KOPT-K1 (cell line): ENCODE measurements around the gene TGFB1I1.

Experiments used
- H3K27ac ChIP-seq: fragments of 200-600 bp; sonication (generic); 2 replicates; pipeline ENCODE4 v1.5.1; 2016; ENCODE audit warnings: antibody characterized with exemption, mild to moderate bottlenecking, low read depth, low read length; ENCODE audit not compliant: poor library complexity, severe bottlenecking
- H3K36me3 ChIP-seq: fragments of 200-600 bp; sonication (generic); 2 replicates; pipeline ENCODE4 v1.5.1; 2017; ENCODE audit warnings: antibody characterized with exemption, mild to moderate bottlenecking, low read length, moderate library complexity; ENCODE audit not compliant: insufficient read depth
- H3K9me3 ChIP-seq: fragments of 200-600 bp; sonication (generic); 2 replicates; pipeline ENCODE4 v1.5.1; 2017; ENCODE audit warnings: antibody characterized with exemption, low read length, mild to moderate bottlenecking; ENCODE audit not compliant: insufficient read depth, poor library complexity, severe bottlenecking

Gene TGFB1I1

GRCh38 chr16:31486045-31486444, 14.1 kb downstream of the TGFB1I1 start:
- Histone ChIP-seq H3K9me3 (no peaks in the 10 kb centered on the region), H3K27ac (no peak overlapping the region), H3K36me3 (peaks cover 12% of the 10 kb centered on the region; the same call in 1 of the 2 replicates)

GRCh38 chr16:31487071-31487719, 15.2 kb downstream of the TGFB1I1 start:
- Histone ChIP-seq H3K27ac (no peak overlapping the region), H3K9me3 (no peaks in the 10 kb centered on the region), H3K36me3 (peaks cover 19% of the 10 kb centered on the region; the same call in 1 of the 2 replicates)

- no peaks in the 10 kb centered on the region for H3K9me3 ChIP-seq
- H3K27ac ChIP-seq, result no peak overlapping the region
- peaks cover 26% of the 10 kb centered on the region; the same call in 1 of the 2 replicates for H3K36me3 ChIP-seq
These were observed 15.9 kb downstream of the TGFB1I1 start for GRCh38 chr16:31487720-31488467.

- peaks cover 34% of the 10 kb centered on the region; the same call in 1 of the 2 replicates for H3K36me3 ChIP-seq
- no peak overlapping the region for H3K27ac ChIP-seq
- no peaks in the 10 kb centered on the region for H3K9me3 ChIP-seq
These were observed 16.7 kb downstream of the TGFB1I1 start for GRCh38 chr16:31488468-31489297.

GRCh38 chr16:31489298-31489564, 17.3 kb downstream of the TGFB1I1 start:
- Histone ChIP-seq H3K36me3 (peaks cover 40% of the 10 kb centered on the region; the same call in 1 of the 2 replicates), H3K9me3 (no peaks in the 10 kb centered on the region), H3K27ac (no peak overlapping the region)

- peaks cover 41% of the 10 kb centered on the region; the same call in 1 of the 2 replicates for H3K36me3 ChIP-seq
- H3K27ac ChIP-seq, result no peak overlapping the region
- H3K9me3 ChIP-seq, result no peaks in the 10 kb centered on the region
These were observed 17.9 kb downstream of the TGFB1I1 start for GRCh38 chr16:31489616-31490584.

GRCh38 chr16:31491778-31492418, 19.9 kb downstream of the TGFB1I1 start:
- peaks cover 55% of the 10 kb centered on the region; the same call in 1 of the 2 replicates for H3K36me3 ChIP-seq
- H3K27ac ChIP-seq, result no peak overlapping the region
- H3K9me3 ChIP-seq, result no peaks in the 10 kb centered on the region

- H3K9me3 ChIP-seq, result no peaks in the 10 kb centered on the region
- no peak overlapping the region for H3K27ac ChIP-seq
- H3K36me3 ChIP-seq, result peaks cover 69% of the 10 kb centered on the region
These were observed 21.7 kb downstream of the TGFB1I1 start for GRCh38 chr16:31493506-31494125.

- H3K9me3 ChIP-seq, result no peaks in the 10 kb centered on the region
- H3K27ac ChIP-seq, result no peak overlapping the region
- H3K36me3 ChIP-seq, result peaks cover 72% of the 10 kb centered on the region
These were observed 24.7 kb downstream of the TGFB1I1 start for GRCh38 chr16:31496670-31497069.

GRCh38 chr16:31498493-31498892, 26.5 kb downstream of the TGFB1I1 start:
- peaks cover 54% of the 10 kb centered on the region for H3K36me3 ChIP-seq
- no peaks in the 10 kb centered on the region for H3K9me3 ChIP-seq
- H3K27ac ChIP-seq, result no peak overlapping the region

- H3K9me3 ChIP-seq, result no peaks in the 10 kb centered on the region
- H3K36me3 ChIP-seq, result peaks cover 45% of the 10 kb centered on the region
- no peak overlapping the region for H3K27ac ChIP-seq
These were observed 28.0 kb downstream of the TGFB1I1 start for GRCh38 chr16:31499928-31500327.

GRCh38 chr16:31501226-31501965, 29.4 kb downstream of the TGFB1I1 start:
- Histone ChIP-seq H3K27ac (no peak overlapping the region), H3K9me3 (no peaks in the 10 kb centered on the region), H3K36me3 (peaks cover 36% of the 10 kb centered on the region)

GRCh38 chr16:31501966-31502348, 30.0 kb downstream of the TGFB1I1 start:
- H3K9me3 ChIP-seq, result no peaks in the 10 kb centered on the region
- H3K27ac ChIP-seq, result no peak overlapping the region
- peaks cover 31% of the 10 kb centered on the region for H3K36me3 ChIP-seq
